Retinal pigment epithelial cell (primary cell): Measurements from ENCODE around the gene VILL.

ENCODE experiments used
- DNase-seq: peaks from one replicate; pipeline ENCODE4 v3.0.0-alpha.2; 2010; ENCODE audit warnings: low read depth
- H3K4me3 ChIP-seq: 2 replicates; pipeline ENCODE4 v1.5.1; 2011; ENCODE audit warnings: mild to moderate bottlenecking, low read length, control low read depth, moderate library complexity
- CTCF ChIP-seq: conservative IDR thresholded peaks from 2 replicates; pipeline ENCODE4 v1.5.1; 2011; ENCODE audit warnings: low read depth, low read length, control low read depth, inconsistent platforms

The VILL gene

GRCh38 chr3:38038447-38038911 lies 47.9 kb downstream of the VILL start:
- no peak for DNase-seq
- TF ChIP-seq CTCF: no peak
- no peak overlapping the region for H3K4me3 ChIP-seq

GRCh38 chr3:38039101-38039898 lies 48.7 kb downstream of the VILL start, which contains the start of gene DLEC1:
DLEC1 (plus strand) TSS chr3:38039208; CDS start chr3:38039226, 18 bp downstream.
- no peak for TF ChIP-seq CTCF
- H3K4me3 ChIP-seq: peak within 1 kb of the TSS; percentile 51
- DNase-seq: no peak

- no peak for DNase-seq
- TF ChIP-seq CTCF: no peak
- peak overlapping the region; percentile 51 for H3K4me3 ChIP-seq
These were observed 49.3 kb downstream of the VILL start for GRCh38 chr3:38039899-38040261.

- no peak for TF ChIP-seq CTCF
- DNase-seq: no peak
- no peak overlapping the region for H3K4me3 ChIP-seq
These were observed 49.8 kb downstream of the VILL start for GRCh38 chr3:38040401-38040800.

- no peak for TF ChIP-seq CTCF
- DNase-seq: no peak
- no peak overlapping the region for H3K4me3 ChIP-seq
These were observed 52.9 kb downstream of the VILL start for GRCh38 chr3:38043486-38043885.

- no peak overlapping the region for H3K4me3 ChIP-seq
- DNase-seq: no peak
- no peak for TF ChIP-seq CTCF
These were observed 55.4 kb downstream of the VILL start for GRCh38 chr3:38046027-38046426.

GRCh38 chr3:38046821-38047220 lies 56.2 kb downstream of the VILL start:
- H3K4me3 ChIP-seq: no peak overlapping the region
- no peak for DNase-seq
- TF ChIP-seq CTCF: no peak
